ENCODE results near the gene TIGD1.

The TIGD1 gene

DNA sequence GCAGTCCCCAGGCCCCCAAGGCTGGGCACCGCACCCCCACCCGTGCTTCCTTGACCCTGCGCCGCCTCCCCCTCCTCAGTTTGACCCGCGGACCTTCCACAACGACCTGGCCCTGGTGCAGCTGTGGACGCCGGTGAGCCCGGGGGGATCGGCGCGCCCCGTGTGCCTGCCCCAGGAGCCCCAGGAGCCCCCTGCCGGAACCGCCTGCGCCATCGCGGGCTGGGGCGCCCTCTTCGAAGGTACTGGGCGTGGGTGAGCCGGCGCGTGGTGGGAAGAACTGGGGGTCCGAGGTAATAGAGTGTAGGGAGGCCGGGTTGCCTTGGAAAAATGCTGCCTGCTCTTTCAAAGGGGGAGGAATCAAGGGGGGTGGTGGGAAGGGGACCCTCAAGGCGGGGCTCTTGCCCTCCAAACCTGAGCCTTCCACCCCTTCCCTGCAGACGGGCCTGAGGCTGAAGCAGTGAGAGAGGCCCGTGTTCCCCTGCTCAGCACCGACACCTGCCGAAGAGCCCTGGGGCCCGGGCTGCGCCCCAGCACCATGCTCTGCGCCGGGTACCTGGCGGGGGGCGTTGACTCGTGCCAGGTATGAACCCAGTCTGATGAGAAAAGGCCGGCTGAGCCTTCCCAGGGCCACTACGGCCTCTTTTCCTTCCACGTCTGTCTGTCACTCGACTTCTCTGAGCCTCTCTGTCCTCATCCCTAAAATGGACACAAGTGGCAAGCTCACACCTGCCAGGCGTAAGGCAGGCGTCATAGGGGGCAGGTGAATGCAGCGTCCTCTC is 27.5 kb downstream of the TIGD1 start:
- DNase-seq = no peak

DNA sequence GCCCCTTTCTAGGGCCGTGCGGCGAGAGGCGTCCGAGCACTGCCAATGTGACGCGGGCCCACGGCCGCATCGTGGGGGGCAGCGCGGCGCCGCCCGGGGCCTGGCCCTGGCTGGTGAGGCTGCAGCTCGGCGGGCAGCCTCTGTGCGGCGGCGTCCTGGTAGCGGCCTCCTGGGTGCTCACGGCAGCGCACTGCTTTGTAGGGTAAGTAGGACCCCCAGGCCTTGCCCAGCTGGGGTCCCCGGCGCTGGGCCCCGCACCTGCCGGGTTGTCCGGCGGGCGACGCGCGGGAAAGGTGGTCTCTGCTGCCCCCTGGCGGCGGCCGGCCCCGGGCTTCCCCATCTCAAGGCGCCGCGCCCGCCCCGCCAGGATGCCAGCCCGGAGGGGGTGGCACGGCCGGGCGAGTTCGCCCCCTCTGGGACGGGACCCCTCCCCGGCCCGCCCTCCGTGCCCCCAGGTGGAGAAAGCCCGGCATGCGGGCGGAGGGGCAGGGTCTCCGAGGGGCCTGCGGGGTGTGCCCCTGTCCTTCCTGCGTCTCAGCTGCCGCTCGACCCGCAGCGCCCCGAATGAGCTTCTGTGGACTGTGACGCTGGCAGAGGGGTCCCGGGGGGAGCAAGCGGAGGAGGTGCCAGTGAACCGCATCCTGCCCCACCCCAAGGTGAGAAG is 28.3 kb downstream of the TIGD1 start:
- DNase-seq = peak; percentile 48 to 83 (median 67)

DNA sequence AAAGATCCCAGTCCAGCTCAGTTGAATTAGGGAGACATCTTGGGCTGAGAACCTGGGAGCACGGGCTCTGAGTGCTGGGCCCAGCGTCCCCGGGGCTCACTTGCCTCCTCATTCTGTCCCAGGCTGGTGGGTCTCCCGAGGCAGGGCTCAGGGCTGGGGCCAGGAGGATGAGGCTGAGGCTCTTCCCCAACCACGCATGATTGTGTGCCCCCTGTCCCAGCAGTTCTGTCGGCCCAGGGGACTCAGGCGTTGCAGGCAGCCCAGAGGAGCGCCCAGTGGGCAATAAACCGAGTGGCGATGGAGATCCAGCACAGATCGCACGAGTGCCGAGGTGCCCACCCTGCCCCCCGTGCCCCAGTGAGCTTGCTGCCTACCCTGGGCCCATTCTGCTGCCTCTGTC is 29.3 kb downstream of the TIGD1 start:
- DNase-seq = no peak

DNA sequence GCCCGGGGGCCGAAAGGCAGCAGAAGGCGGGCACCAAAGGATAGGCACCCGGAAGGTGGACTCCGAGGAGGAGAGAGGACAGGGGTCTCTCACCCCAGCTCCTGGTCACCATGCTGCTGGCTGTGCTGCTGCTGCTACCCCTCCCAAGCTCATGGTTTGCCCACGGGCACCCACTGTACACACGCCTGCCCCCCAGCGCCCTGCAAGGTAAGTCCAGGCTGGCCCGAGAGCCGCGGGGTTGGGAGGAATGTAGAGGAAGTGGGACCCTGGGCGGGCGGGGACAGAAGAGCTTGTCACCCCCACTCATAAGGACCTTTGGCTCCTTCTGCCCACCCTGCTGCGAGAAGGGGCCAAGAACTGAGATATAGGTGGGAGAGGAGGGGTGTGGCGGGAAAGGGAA is 29.9 kb downstream of the TIGD1 start:
- DNase-seq = no peak

DNA sequence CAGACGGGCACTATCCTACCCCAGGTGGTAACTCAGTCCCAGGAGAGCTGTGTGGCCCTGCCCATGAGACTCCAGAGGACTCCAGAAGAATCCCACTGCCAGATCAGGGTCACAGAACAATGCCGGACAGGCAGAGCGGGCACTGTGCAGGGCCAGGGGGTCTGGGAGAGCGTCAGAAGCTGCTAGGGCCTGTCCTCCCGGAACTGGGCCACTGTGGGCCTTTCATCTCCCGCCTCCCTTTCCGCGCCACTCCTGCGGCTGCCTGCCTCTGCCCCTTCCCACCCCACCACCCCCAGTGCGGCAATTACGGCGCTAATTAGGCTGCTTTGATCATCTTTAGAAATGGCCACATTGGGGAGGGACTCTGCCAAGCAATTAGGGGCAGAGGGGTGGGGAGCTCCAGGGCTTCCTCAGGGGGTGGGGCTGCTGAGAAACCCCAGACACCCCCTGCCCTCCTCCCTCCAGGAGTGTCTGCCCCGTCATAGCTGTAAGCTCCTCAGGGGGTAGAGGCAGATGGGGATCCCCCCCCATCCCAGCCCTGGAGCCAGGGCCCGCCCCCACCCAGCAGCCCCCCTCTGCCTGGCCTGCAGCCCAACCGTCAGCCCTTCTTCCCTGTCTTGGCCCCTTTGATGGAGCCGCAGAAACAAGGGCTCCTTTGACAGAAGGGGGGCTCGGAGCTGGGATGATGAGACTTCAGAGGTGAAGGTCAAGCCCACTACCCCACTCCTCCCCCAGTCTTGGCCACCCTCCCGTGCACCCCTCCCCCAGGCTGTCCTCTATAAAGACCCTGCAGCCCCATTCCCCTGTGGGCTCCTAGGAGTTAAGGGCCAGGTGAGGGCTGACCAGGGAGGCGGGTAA is 30.5 kb downstream of the TIGD1 start, which contains the start of gene PRSS56:
TSS of gene PRSS56 (plus strand) at position 808 of the 858 bp plus-strand sequence. CDS start 211 bp downstream, outside the sequence.
- DNase-seq = no peak

DNA sequence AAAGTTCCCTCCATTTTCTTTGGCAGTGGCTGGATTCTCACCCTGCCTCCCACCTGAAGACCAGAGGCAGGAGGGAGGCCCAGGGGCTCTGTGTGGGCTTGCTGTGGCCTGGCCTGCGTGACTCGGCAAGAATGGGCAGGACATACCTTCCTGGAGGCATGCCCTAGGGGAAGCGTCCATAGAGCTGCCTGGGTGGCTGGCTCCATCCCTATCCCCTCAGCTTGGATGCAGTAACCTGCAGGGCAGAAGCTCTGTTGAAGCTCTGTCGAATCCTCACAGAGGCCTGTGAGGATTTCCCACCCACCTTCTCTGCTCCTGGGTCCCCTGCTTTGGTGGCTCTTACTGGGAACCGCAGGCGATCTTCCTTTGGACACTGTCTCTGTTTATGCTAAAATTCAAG is 31.5 kb downstream of the TIGD1 start:
- no peak for DNase-seq

DNA sequence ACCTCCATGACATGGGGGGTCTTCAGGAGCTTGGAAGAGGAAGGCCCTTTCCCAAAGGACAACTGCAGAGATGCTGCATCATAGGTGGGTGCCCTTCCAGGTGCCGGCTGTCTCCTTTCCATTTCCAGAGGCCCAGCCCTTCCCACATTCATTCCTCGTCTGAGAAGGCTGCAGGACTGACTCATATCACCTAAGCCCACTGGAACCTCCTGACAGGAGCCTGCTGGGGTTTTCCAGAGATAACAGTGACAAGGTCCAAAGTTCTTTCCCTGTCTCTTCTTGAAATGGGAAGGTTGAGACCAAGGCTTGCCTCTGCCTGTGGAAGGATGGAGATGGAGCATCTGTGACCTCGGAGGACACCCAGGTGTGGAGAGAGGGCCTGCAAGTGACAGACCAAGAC is 33.8 kb downstream of the TIGD1 start:
- DNase-seq = no peak

DNA sequence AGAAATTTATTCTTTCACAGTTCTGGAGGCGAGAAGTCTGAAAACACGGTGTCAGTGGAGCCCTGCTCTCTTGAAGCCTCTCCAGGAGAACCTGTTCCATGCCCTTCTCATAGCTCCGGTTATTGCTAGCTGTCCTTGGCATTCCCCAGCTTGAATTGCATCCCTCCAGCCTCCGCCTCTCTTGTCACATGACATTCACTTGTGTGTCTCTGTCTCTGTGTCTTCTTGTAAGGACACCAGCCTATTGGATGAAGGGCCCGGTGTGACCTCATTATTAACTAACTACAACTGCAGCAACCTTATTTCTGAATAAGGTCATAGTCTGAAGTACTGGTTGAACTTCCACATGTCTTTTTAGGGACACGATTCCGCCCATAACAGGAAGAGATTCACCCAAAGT is 34.7 kb downstream of the TIGD1 start:
- DNase-seq = no peak

DNA sequence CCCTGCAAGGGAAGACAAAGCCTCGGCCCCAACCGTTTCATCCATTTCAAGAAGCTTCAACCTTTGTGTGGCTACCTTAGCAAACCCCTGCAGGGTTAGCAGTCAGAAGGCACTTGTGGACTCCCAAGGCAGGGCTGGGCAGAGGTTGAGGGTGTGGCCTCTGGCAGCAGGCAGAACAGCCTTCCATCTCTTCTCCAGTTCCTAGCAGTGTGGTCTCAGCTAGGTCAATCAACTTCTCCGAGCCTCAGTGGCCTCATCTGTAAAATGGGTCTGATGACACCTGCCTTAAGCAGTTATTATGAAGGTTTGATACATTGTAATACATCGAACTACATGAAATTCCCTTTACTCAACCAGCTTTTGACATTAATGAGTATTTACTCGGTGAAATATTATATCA is 37.0 kb downstream of the TIGD1 start:
- no peak for DNase-seq

DNA sequence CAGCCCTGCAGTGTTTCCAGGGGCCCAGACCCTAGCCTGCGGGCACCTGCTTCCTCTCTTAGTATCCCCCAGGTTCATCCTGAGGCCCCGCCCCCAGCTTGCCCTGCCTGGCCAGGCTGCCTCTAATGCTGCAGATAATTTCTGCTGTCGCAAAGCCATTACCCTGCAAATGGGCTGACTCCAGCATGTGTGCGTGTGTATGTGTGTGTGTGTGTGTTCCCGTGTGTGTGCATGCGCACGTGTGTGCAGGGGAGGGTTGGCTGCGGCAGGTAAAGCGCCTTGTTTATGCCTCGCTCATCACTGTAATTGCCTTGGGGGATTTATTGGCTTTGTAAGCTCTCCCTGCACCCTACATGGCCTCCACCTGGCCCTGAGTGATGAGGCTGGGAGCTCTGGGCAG is 37.8 kb downstream of the TIGD1 start:
- DNase-seq = no peak

DNA sequence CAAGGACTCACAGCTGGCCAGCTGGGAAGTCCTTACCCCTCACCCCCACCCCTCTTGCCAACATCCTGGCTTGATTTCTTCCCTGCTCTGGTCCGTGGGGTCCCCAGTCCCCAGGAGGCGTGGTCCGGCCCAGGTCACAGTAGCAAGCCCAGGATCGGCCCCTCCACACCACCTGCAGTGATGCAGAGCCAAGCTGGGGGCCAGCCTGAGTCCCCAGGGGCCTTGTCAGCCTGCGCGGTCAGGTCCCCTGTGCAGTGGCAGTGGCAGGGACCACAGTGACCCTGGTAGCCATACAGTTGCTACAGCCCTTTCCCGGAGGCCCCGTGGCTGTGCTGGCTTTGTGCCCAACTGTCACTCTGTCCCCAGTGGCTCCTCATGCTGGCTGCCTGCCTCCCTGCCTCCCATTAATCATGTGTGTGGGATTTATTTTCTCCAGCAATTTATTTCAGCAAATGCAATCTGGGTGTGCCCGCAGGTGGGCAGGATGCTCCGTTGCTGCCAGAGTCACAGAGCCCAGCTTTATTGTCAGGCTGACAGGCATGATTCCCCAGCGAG is 38.9 kb downstream of the TIGD1 start:
- no peak for DNase-seq

DNA sequence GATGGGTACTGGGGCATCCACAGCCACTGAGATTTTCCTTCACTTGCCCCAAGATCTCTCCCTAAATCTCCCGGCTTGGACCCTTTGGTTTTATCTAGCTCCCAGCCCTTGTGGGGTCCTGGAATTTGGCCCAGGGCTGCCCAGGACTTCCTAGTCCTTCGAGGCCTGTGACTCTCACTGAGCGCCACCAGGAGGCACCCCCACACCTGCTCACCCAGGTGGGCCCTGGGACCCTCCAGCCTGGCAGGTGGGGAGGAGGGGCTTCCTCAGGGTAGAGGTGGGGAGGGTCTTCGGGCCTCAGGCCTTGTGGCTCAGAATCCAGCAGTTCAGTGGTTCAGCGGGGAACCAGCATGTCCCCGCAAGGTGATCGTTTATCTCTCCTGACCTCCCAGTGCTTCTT is 42.1 kb downstream of the TIGD1 start:
- DNase-seq = no peak

DNA sequence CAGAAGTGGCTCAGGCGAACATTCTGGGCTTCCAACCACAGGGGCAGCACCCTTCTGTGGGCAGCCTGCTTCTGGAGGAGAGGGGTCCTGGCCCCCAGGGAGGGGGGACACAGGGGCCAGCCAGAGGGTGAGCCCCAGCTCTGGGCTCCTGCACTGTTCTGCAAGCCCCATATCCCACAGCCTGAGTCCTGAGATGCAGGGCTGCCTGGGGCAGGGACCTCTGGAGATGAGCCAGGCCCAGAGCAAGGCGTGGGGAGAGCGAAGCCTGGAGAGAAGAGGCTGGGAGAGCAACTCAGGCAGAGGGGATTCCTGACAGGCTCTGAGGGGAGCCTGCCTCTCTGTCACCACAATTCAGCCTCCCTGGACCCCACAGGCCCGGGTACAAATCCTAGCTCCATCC is 43.6 kb downstream of the TIGD1 start:
- DNase-seq = no peak

DNA sequence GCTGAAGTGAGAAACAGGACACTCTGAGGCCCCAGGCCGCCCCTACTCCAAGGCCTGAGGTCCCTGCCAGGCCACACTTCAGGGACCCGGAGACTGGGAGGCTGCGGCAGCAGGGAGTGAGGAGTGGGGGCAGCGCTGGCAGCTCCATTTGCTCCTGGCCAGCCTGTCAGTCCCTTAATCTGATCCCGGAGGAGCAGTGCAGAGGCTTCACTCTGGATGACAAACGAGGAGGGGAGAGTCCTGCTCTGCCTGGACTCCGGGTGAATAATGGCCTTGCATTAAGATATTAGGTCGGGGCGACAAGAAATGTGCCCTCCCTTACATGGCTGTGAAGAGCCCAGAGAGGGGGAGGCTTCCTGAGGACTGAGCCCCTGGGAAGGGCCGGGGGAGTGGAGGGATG is 44.5 kb downstream of the TIGD1 start:
- DNase-seq = no peak

DNA sequence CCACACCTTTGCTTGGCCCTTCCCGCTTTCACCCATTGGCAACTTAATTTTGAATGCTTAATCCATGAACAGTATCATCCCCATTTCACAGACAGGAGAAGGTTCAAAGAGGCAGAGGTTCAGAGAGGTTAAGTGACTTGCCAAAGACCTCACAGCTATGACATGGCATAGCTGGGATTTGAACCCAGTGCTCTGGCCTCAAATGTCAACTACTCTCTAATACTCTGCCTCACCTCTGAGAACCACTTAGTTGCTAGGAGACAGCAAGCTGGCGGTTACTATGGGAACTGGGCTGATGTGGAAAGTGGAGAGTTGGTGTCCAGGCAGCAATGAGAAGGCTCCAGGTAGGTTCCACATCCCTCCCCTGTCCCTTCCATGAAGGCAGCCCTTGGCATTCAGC is 45.9 kb downstream of the TIGD1 start:
- DNase-seq = no peak

DNA sequence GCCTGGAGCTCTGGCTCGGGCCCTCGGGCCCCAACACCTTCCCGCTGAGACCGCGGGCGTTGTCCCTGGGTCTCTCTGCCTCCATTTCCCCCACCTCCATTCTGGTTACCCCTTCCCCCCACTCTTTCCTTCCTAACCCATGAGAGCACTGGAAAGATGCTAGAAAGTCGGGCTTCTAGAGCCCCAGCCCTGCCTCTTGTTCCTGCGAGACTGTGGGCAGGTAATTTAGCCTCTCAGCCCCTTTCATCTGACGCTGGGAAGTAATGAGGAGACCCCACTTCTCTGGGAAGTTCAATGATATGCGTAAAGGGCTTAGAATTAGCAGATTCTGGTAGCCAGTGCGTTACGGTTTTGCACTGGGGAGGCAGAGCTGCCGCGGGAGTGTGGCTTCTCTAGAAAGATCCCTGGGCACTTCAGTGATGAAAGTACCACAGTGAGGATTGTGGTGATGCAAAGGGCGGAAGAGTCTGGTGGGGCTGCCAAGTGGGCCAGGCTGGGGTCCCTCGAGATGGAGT is 46.5 kb downstream of the TIGD1 start:
- no peak for DNase-seq

DNA sequence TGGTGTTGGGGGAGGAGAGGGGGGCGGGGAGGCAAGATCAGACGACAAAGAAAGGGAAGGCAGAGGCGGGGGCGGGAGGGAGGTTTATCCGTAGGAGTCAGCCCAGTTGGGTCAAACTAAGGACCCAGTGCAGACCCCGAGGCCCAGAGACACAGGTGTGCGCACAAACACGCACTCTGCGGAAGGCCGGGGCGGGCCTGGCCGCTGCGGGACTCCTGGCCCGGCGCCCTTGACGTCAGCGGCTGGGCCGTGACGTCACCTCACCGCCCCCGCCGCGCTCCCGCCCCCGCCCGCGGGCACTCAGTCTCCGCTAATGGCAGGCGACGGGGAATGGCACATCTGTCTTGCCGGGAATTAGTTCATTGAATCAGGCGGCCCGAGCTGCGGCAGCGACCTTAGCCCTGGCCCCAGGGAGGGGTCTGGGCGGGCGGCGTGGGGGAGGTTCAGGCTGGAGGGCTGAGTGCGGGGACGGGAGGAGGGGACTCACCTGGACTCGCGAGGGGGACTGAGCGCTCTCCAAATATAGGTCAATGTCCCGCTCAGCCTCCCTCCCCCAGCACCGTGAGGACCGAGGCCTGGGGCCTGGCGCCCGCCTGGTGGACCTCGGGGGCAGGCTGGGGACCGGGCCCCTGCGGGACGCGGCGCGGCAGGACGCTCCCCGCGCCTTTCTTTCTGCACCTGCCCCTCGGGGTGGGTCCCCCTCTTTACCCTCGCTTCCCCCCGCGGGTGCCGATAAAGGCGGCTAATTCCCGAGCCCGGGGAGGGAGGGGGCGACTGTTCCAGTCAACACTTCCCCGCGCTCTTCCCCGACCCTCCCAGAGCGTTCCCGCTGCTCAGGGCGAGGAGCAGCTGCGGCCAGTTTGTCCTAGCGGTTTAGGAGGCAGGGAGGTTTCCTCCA is 47.2 kb downstream of the TIGD1 start:
- DNase-seq = peak; percentile 36 to 64 (median 47)

DNA sequence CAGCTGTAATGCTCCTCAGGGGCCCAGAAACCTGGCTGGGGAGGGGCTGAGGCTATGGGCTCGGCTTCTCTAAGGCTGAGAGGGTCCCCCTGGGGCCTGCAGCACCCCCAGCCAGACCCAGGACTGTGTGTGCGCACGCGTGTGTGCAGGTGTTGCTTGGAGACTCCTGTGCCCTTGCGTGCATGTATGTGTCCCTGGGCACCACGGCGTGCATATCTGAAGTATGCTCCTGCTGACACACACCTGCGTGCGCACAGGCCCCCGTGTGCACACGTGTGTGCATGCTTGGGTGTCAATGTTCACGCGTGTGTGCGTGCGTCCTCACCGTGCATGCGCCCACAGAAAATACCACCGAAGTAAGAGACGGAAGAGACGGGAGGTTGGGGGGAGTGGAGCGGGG is 47.8 kb downstream of the TIGD1 start:
- DNase-seq = peak in 1 of 4 experiments; percentile 10

DNA sequence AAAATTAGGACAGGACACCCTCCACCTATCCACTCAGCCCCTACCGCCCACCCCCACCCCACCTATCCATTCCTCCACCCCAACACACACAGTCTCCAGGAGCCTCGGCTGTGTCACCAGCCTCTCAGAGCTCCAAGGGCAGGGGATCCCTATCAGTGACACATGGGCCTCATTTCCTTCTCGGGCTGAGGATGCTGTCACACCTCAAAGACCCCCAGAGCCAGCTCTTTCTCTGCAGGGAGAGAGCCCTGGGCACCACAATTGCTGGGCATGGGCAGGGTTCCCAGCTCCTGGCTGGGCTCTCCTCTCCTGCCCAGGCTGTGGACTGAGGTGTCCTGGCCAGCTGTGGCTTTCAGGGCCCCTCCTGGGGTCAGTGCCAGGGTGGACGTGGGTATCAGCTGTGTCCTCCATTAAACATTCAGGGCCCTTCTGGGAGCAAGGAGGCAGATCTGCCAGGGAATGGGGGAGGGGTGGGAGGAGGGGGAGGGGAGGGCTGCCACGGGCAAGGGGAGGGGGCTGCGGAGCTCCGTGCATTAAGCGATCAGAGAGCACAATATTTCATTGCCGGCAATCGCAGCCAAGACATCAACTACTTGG is 48.5 kb downstream of the TIGD1 start:
- no peak for DNase-seq

DNA sequence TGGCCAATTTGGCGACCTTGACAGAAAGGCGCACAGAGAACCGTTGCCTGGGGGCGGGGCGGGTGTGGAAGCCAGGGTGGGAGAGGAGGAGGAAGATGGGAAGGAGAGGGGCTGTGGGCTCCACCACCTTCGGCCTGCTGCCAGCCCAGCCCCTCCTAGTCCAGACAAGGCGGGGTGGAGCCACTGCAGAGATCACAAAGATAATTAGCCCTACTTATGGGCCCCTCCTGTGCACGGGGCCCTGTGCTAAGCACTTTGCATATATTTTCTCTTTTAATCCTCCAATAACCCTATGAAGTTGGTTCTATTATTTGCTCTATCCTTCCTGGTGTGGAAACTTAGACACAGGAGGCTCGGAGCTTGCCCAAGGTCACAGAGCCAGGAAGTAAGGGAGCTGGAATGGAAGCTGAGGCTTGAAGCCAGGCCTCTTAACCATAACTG is 49.0 kb downstream of the TIGD1 start:
- no peak for DNase-seq

DNA sequence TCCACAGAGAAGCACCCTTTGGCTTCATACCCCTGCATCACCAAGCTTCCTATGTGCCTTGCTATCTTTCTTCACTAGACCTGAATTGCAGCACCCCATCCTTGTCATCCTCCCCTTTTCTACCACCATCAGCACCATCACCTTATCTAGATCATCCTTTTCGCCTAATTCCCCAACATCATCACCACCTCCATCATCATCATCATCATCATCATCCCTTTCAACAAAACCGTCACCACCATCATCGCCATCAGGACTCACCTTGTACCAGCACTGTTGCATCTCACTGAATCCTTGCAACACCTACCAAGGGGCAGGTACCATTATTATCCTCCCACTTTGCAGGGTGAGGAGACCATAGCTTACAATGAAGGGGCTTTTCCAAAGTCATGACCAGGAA is 51.9 kb downstream of the TIGD1 start:
- no peak for DNase-seq
